Small intestine (tissue), 16 donors: Measurements from ENCODE around the gene POLD1. TPM values are rescaled to one million over a fixed set of nuclear protein-coding genes. Genes with fewer than 3 reads are reported as not detected.
A peak's percentile ranks its signal among the peaks of the same experiment; 100 is the strongest.
"Not testable (repeated sequence)": the region's sequence is repeated elsewhere in the genome, so short reads cannot be mapped to it uniquely, and the experiment has no call there.

ENCODE experiments used
- DNase-seq, 2 donors: peaks; one replicate each; pipeline versions ENCODE4 v3.0.0 to v3.0.0-alpha.2; 2013
- FAIRE-seq: peaks from 2 replicates; lab custom pipeline; 2012; peaks lifted over from hg19 to GRCh38; lab: Jason Lieb, UNC
- H3K27ac ChIP-seq, 3 donors: one replicate each; pipeline ENCODE4 v1.5.1; 2013; ENCODE audit warnings: low read length in 2 of 3, mild to moderate bottlenecking in 2 of 3, control low read depth in 1 of 3, inconsistent platforms in 1 of 3, low read depth in 1 of 3, moderate library complexity in 1 of 3
- H3K27me3 ChIP-seq, 3 donors: one replicate each; pipeline ENCODE4 v1.6.1; 2013; ENCODE audit warnings: low read length in 3 of 3, inconsistent platforms in 1 of 3; ENCODE audit not compliant: control insufficient read depth in 3 of 3, insufficient read depth in 3 of 3
- H3K36me3 ChIP-seq, 3 donors: one replicate each; pipeline ENCODE4 v1.6.1; 2013; ENCODE audit warnings: low read length in 3 of 3, inconsistent platforms in 1 of 3, low read depth in 1 of 3, mild to moderate bottlenecking in 1 of 3, moderate library complexity in 1 of 3; ENCODE audit not compliant: control insufficient read depth in 3 of 3, insufficient read depth in 2 of 3
- H3K4me1 ChIP-seq, 3 donors: one replicate each; pipeline ENCODE4 v1.6.1; 2013; ENCODE audit warnings: low read length in 2 of 3, inconsistent platforms in 1 of 3, low read depth in 1 of 3, mild to moderate bottlenecking in 1 of 3, moderate library complexity in 1 of 3; ENCODE audit not compliant: control insufficient read depth in 3 of 3, insufficient read depth in 2 of 3
- H3K4me3 ChIP-seq, 3 donors: one replicate each; pipeline ENCODE4 v1.5.1; 2013; ENCODE audit warnings: low read length in 3 of 3, control low read depth in 1 of 3, inconsistent platforms in 1 of 3, low read depth in 1 of 3, mild to moderate bottlenecking in 1 of 3, moderate library complexity in 1 of 3
- H3K9me3 ChIP-seq, 2 donors: one replicate each; pipeline ENCODE4 v1.6.1; 2013; ENCODE audit warnings: low read depth in 1 of 2, low read length in 1 of 2; ENCODE audit not compliant: control insufficient read depth in 2 of 2, insufficient read depth in 1 of 2
- WGBS, 3 donors: extraction: QIAGEN DNeasy Blood & Tissue Kit; methylation state at CpG; one replicate each; pipeline ENCODE4 v1.1.7; 2013; 5-methylcytosine and 5-hydroxymethylcytosine counted together
- long read RNA-seq, 10 donors: transcript quantifications; one replicate each; lab custom pipeline, GENCODE V29; 2026
- polyA plus RNA-seq, 4 donors: library from polyadenylated mRNA; stranded (reverse) in 3 of 4; unstranded in 1 of 4; fragments of 200-250 nt in 3 of 4; fragments of 120-200 nt in 1 of 4; gene quantifications; one replicate each; pipeline versions ENCODE4 v1.2.1 to v1.2.3, GENCODE V29; 2013
- donor health status: healthy with polysubstance abuse.
- donor health status: control.
- donor health status: control.
- donor health status: Bipolar disorder and iron deficiency.
- donor health status: healthy.

The POLD1 gene
- polyA plus RNA-seq = 10 to 100 TPM; 25.0 to 34.0 (median 30.6) TPM
- long read RNA-seq, donor 1, partial matches to known transcripts = 0 of 5 reads
- long read RNA-seq, donor 1, other reads (novel, unspliced or antisense) = 0 of 5 reads
- long read RNA-seq, donor 2, partial matches to known transcripts = 0 of 3 reads
- long read RNA-seq, donor 2, other reads (novel, unspliced or antisense) = 0 of 3 reads
- long read RNA-seq, donor 3, partial matches to known transcripts = 0 of 2 reads
- long read RNA-seq, donor 3, other reads (novel, unspliced or antisense) = 0 of 2 reads
- long read RNA-seq, donor 4 = 0 reads
- long read RNA-seq, donor 5 = 0 reads
- long read RNA-seq, donor 6 = 0 reads
- long read RNA-seq, donor 7, partial matches to known transcripts = 0 of 1 reads
- long read RNA-seq, donor 7, other reads (novel, unspliced or antisense) = 0 of 1 reads
- long read RNA-seq, donor 8 = 0 reads
- long read RNA-seq, donor 9, partial matches to known transcripts = 0 of 1 reads
- long read RNA-seq, donor 9, other reads (novel, unspliced or antisense) = 0 of 1 reads
- long read RNA-seq, donor 10, partial matches to known transcripts = 0 of 1 reads
- long read RNA-seq, donor 10, other reads (novel, unspliced or antisense) = 0 of 1 reads

- Histone ChIP-seq H3K27me3 (no peaks in the 10 kb centered on the region), H3K4me3 (peak within 1 kb of the TSS; percentile 36 to 72 (median 69)), H3K27ac (peak within 1 kb of the TSS; percentile 38 to 89 (median 75)), H3K36me3 (peaks cover 8 to 59% (median 10%) of the 10 kb centered on the region in 3 donors), H3K4me1 (peaks cover 0 to 5% (median 4%) of the 10 kb centered on the region in 3 donors), H3K9me3 (no peaks in the 10 kb centered on the region)
- WGBS, 3 donors = 0 to 1% (median 0%) methylated on average over 74 to 78 of the region's 78 CpGs
- FAIRE-seq = no peak
- peak; percentile 98 to 99 for DNase-seq
Measured at GRCh38 chr19:50383852-50384684, at the start of gene POLD1. TSS of gene POLD1 (plus strand) at chr19:50384347. CDS start at chr19:50398852, 14,505 bp downstream.

GRCh38 chr19:50334741-50335421 lies 49.3 kb upstream of the POLD1 start:
- peaks cover 0 to 34% (median 14%) of the 10 kb centered on the region in 3 donors for H3K27me3 ChIP-seq
- H3K36me3 ChIP-seq = no peaks in the 10 kb centered on the region
- no peak overlapping the region for H3K27ac ChIP-seq
- H3K4me3 ChIP-seq = no peak overlapping the region
- FAIRE-seq = no peak
- no peak for DNase-seq
- H3K9me3 ChIP-seq = peaks cover 0 to 3% of the 10 kb centered on the region in 2 donors
- peaks cover 0 to 34% (median 3%) of the 10 kb centered on the region in 3 donors for H3K4me1 ChIP-seq
- 92 to 93% (median 92%) methylated on average over 12 of the region's 12 CpGs for WGBS, 3 donors

DNA sequence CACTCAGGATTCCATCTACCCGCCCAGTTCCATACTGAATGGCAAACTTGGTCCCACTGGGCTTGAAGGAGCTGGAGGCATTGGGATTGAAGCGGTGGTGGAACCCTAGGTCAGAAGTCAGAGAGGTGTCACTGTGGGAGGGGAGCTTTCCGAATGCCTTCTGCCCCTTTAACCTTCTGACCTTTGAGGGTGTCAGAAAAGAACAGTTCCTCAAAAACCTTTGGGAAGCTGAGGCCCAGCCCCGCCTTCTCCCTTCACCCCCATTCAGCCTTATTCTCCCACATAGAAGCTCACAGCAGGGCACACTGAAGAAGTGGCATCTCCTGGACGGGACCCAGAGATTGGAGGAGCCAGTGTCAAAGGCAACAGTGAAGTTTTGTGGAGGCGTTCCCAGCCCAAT lies 47.1 kb upstream of the POLD1 start:
- H3K9me3 ChIP-seq, DNase-seq, FAIRE-seq, H3K36me3 ChIP-seq, H3K4me3 ChIP-seq, H3K27ac ChIP-seq: not testable (repeated sequence)
- H3K4me1 ChIP-seq = peaks cover 0 to 19% (median 0%) of the 10 kb centered on the region in 3 donors
- 84 to 93% (median 86%) methylated on average over 5 to 6 of the region's 6 CpGs for WGBS, 3 donors
- peaks cover 0 to 12% (median 8%) of the 10 kb centered on the region in 3 donors for H3K27me3 ChIP-seq

- FAIRE-seq (no peak), DNase-seq (no peak)
- H3K9me3 ChIP-seq = peaks cover 0 to 12% of the 10 kb centered on the region in 2 donors
- no peaks in the 10 kb centered on the region for H3K36me3 ChIP-seq
- H3K27me3 ChIP-seq = peaks cover 0 to 2% (median 0%) of the 10 kb centered on the region in 3 donors
- no peak overlapping the region for H3K27ac ChIP-seq
- no peaks in the 10 kb centered on the region for H3K4me1 ChIP-seq
- H3K4me3 ChIP-seq = no peak overlapping the region
Measured at GRCh38 chr19:50340331-50340730, 43.8 kb upstream of the POLD1 start.

DNA sequence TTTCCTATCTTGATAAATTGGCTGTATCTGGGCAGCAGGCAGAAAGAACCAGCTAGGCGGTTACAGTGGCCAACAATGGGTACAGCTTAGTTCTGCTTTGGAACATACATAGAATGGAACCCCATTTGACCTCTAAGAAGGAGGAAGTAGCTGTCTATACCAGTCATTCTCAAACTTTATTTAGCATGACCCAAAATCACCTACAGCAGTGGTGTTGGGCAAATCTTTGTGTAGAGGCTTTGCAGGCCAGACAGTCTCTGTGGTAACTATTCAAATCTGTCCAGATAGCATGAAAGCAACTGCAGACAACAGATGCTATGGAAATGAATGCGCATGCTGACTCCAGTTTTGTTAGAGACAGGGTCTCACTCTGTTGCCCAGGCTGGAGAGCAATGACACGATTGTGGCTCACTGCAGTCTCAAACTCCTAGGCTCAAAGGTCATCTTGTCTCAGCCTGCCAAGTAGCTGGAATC lies 43.0 kb upstream of the POLD1 start:
- WGBS, 3 donors = 72 to 79% (median 74%) methylated on average over 3 of the region's 3 CpGs
- DNase-seq (no peak), FAIRE-seq (no peak)
- Histone ChIP-seq H3K36me3 (no peaks in the 10 kb centered on the region), H3K27ac (no peak overlapping the region), H3K4me1 (no peaks in the 10 kb centered on the region), H3K9me3 (peaks cover 0 to 15% of the 10 kb centered on the region in 2 donors), H3K27me3 (peaks cover 0 to 2% (median 0%) of the 10 kb centered on the region in 3 donors), H3K4me3 (no peak overlapping the region)

DNA sequence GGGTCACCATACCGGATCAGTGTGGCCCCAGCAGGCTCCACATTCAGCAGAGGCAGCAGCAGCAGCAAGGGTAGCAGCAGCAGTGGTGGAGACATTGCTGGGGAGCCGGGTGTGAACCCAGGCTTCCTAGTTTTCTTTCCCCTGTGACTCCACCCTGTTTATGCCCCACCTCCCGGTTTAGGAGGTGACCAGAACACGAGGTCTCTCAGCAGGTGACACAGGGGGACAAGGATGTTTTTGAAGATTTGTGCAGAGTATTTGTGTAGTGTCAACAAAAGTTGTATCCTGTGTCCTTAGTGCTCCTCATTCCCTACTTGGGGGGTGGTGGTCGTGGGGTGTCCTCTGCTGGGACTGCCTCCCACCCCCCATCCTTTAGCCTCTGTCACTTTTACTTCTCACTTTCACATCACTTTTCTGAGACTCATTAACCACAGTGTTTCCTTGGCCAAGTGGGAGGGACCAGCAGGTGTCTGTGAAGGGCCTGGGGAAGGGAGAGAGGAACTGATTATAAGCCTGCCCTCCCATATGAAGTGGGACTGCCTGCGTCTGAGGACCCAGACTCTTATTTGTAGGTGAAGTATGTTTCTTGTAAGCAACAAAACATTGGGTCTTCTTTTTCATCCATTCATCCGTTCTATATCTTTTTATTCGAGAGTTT lies 39.4 kb upstream of the POLD1 start:
- no peak for FAIRE-seq
- no peak for DNase-seq
- 66 to 76% (median 68%) methylated on average over 8 of the region's 8 CpGs for WGBS, 3 donors
- Histone ChIP-seq H3K36me3 (no peaks in the 10 kb centered on the region), H3K4me1 (no peaks in the 10 kb centered on the region), H3K27me3 (no peaks in the 10 kb centered on the region), H3K4me3 (peak overlapping the region in 1 of 3 donors; percentile 22), H3K27ac (no peak overlapping the region), H3K9me3 (peaks cover 0 to 15% of the 10 kb centered on the region in 2 donors)

- WGBS, 3 donors = 61 to 79% (median 65%) methylated on average over 8 of the region's 8 CpGs
Measured at GRCh38 chr19:50347089-50347581, 37.0 kb upstream of the POLD1 start.

More at GRCh38 chr19:50347089-50347581, 37.0 kb upstream of the POLD1 start:
- H3K4me1 ChIP-seq, H3K27ac ChIP-seq, FAIRE-seq, H3K4me3 ChIP-seq, H3K36me3 ChIP-seq, DNase-seq, H3K27me3 ChIP-seq: not testable (repeated sequence)
- H3K9me3 ChIP-seq = peaks cover 0 to 12% of the 10 kb centered on the region in 2 donors
